SH-SY5Y (cell line): ENCODE data around the gene GPALPP1.

Experiments used
- GATA2 ChIP-seq: IDR thresholded peaks from 2 replicates; pipeline ENCODE4 v1.6.1; 2011; ENCODE audit warnings: mild to moderate bottlenecking, low read depth, low read length
- GATA3 ChIP-seq: IDR thresholded peaks from 2 replicates; pipeline ENCODE4 v1.6.1; 2011; ENCODE audit warnings: low read depth, mild to moderate bottlenecking, low read length, moderate library complexity

DNA sequence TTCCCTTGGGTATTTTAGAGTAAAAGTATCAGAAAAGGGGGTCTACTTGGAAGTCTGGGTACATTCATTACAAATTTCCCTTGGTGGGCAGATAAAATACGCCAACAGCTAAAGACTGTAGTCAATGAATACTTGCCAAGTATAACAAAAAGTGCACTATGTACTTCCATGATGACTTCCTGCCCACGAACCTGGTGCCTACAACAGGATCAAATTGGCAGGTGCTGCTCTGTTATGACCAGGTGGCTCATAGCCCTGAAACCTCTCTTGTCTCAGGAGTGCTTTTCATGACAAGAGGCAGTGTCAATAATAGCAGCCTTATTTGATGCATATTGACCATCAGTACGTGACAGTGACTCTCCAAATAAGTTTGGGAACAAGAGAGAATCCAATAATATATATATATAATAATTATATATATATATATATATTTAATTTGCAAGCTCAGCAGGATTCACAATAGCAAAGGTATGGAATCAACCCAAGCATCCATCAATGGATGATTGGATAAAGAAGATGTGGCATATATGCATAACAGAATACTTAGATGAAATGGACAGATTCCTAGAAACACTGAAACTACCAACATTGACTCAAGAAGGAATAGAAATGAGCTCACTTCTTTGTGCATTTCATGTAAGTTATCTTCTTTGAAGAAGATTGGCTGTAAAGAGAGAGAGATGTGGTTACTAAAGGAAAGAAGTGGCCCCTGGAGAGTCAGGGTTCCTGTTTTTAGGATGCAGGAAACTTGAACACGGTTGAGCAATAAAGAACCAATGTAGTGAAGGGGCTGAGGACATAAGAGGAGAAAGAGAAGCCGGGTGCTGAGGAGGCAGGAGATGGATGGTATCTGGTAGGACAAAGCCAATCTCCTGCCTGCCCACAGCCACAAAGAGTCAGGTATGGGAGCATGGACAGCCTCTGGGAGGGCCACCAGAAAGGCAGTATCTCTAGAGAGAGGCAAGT, 79.0 kb downstream of the GPALPP1 start:
- no peak for TF ChIP-seq GATA2
- no peak for TF ChIP-seq GATA3
